Gastroesophageal sphincter (tissue), 3 donors: ENCODE results near the gene PBOV1.

ENCODE experiments used
- EP300 ChIP-seq: sonication (generic); formaldehyde crosslinking; IDR thresholded peaks from one replicate; pipeline ENCODE4 v1.6.1; 2017; ENCODE audit warnings: antibody characterized with exemption, mild to moderate bottlenecking
- POLR2A ChIP-seq, 2 donors: fragments of 450-650 bp; IDR thresholded peaks; one replicate each; pipeline ENCODE4 v1.6.1; 2017; ENCODE audit warnings: antibody characterized with exemption in 2 of 2, mild to moderate bottlenecking in 2 of 2, moderate library complexity in 1 of 2
- POLR2AphosphoS5 ChIP-seq: sonication (generic); formaldehyde crosslinking; IDR thresholded peaks from one replicate; pipeline ENCODE4 v1.6.1; 2017; ENCODE audit warnings: antibody characterized with exemption
- TF ChIP-seq, protein P1 (sequence below), 4 experiments: fragments of 200-600 bp in 2 of 4; fragments of 450-650 bp in 2 of 4; sonication (generic) in 1 of 4; IDR thresholded peaks; one replicate each; pipeline ENCODE4 v1.5.1; 2017 to 2019; ENCODE audit warnings: antibody characterized with exemption in 4 of 4, mild to moderate bottlenecking in 2 of 4, moderate library complexity in 2 of 4

- TF ChIP-seq, protein P1, sequence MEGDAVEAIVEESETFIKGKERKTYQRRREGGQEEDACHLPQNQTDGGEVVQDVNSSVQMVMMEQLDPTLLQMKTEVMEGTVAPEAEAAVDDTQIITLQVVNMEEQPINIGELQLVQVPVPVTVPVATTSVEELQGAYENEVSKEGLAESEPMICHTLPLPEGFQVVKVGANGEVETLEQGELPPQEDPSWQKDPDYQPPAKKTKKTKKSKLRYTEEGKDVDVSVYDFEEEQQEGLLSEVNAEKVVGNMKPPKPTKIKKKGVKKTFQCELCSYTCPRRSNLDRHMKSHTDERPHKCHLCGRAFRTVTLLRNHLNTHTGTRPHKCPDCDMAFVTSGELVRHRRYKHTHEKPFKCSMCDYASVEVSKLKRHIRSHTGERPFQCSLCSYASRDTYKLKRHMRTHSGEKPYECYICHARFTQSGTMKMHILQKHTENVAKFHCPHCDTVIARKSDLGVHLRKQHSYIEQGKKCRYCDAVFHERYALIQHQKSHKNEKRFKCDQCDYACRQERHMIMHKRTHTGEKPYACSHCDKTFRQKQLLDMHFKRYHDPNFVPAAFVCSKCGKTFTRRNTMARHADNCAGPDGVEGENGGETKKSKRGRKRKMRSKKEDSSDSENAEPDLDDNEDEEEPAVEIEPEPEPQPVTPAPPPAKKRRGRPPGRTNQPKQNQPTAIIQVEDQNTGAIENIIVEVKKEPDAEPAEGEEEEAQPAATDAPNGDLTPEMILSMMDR (IDR thresholded peaks at IDR 0.05) = no peak
- TF ChIP-seq POLR2A (IDR thresholded peaks at IDR 0.05) (no peak), POLR2AphosphoS5 (no peak), EP300 (no peak)
These were observed 19.7 kb downstream of the PBOV1 start for GRCh38 chr6:138198430-138199091.
